ENCODE measurements around the gene ATP8A2. TPM values are rescaled to one million over a fixed set of nuclear protein-coding genes. Genes with fewer than 3 reads are reported as not detected.

ATP8A2 gene
- total RNA-seq, 2 donors from 2014 or later: 0.08 to 0.19 TPM

DNA sequence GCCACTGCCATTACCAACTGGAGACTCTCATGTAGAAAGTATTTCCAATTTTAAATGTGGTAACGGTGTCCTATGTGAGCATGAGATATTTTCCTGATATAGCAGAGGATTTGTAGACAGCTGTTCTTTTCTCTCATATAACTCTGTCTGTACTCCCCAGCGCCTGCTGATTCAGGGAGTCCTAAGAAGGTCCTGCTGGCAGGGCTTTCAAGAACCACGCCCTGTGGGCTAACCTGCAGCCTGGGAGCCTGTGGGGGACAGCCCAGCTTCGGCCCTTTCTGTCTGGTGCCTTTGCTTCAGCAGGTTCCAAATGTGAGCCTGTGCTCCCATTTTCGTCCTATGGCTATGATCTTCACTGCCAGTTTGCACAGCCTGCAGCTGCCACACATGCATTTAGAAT lies 316.8 kb downstream of the ATP8A2 start:
- Histone ChIP-seq H3K36me3 (no peaks in the 10 kb centered on the region), H3K4me3 (no peak overlapping the region), H3K27ac (no peak overlapping the region), H3K27me3 (no peaks in the 10 kb centered on the region), H3K9me3 (no peaks in the 10 kb centered on the region), H3K4me1 (peaks cover 0 to 11% of the 10 kb centered on the region in 2 donors)
- DNase-seq (ENCODE audit: low spot score): no peak
- TF ChIP-seq, protein P1, sequence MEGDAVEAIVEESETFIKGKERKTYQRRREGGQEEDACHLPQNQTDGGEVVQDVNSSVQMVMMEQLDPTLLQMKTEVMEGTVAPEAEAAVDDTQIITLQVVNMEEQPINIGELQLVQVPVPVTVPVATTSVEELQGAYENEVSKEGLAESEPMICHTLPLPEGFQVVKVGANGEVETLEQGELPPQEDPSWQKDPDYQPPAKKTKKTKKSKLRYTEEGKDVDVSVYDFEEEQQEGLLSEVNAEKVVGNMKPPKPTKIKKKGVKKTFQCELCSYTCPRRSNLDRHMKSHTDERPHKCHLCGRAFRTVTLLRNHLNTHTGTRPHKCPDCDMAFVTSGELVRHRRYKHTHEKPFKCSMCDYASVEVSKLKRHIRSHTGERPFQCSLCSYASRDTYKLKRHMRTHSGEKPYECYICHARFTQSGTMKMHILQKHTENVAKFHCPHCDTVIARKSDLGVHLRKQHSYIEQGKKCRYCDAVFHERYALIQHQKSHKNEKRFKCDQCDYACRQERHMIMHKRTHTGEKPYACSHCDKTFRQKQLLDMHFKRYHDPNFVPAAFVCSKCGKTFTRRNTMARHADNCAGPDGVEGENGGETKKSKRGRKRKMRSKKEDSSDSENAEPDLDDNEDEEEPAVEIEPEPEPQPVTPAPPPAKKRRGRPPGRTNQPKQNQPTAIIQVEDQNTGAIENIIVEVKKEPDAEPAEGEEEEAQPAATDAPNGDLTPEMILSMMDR (IDR thresholded peaks at IDR 0.05): no peak

DNA sequence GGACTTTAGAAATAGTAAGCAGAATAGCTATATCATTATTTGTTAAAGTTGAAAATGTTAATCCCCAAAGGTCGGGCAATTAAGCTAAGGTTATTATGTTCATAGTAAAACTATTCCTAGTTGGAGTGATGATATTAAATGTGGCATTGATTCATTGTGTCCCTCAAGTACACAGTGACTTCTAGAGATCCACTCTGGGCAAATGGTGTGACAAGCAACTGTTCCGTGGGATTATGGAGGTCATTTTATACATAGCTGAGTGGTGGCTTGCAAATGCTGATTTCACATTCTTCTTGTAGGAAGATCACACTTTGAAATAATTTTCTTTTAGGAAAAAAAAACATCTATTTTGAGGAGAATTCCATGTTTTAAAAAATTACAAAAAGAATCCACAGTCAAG lies 317.8 kb downstream of the ATP8A2 start:
- no peak for DNase-seq (ENCODE audit: low spot score)
- no peaks in the 10 kb centered on the region for H3K9me3 ChIP-seq
- no peak overlapping the region for H3K27ac ChIP-seq
- H3K4me1 ChIP-seq: peaks cover 0 to 11% of the 10 kb centered on the region in 2 donors
- H3K4me3 ChIP-seq: no peak overlapping the region
- H3K36me3 ChIP-seq: no peaks in the 10 kb centered on the region
- TF ChIP-seq, protein P1 (IDR thresholded peaks at IDR 0.05): no peak
- H3K27me3 ChIP-seq: no peaks in the 10 kb centered on the region

DNA sequence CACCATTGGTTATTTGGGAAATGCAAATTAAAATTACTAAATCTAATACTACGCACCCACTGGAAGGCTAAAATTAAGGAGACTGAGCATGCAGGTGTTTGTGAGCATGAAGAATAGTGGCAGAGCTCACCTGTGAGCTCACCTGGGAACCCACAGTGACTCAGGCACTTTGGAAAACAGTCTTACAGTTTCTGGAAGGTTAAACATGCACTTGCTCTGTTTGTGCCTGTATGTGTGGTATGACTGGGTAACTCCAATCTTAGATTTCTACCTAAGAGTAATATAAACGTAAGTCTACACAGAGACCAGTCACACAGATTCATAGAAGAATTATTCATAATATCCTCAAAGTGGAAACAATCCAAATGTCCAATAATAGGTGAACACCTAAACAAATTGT lies 318.8 kb downstream of the ATP8A2 start:
- Histone ChIP-seq H3K27me3 (no peaks in the 10 kb centered on the region), H3K36me3 (no peaks in the 10 kb centered on the region), H3K9me3 (no peaks in the 10 kb centered on the region), H3K4me1 (peaks cover 0 to 11% of the 10 kb centered on the region in 2 donors), H3K4me3 (no peak overlapping the region), H3K27ac (no peak overlapping the region)
- DNase-seq (ENCODE audit: low spot score): no peak
- TF ChIP-seq, protein P1 (IDR thresholded peaks at IDR 0.05): no peak

DNA sequence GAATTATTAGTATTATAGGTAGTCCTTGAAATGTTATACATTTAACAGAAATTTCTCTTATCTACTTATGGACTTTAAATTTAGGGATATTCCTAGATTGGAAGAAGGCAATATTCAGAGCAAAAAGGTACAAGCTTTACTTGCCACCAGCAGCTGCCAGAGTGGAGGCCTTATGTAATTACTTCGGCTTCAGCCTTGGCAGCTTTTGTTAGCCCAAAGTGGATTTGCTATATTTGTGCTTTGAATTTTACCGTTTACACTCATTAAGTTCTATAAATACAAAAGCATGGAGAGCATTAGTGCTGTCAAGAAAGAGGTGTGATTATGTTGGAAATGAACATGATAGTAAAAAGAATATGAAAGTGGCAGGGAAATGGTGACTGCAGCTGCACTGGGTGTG lies 319.9 kb downstream of the ATP8A2 start:
- H3K4me3 ChIP-seq: no peak overlapping the region
- H3K27me3 ChIP-seq: no peaks in the 10 kb centered on the region
- no peaks in the 10 kb centered on the region for H3K9me3 ChIP-seq
- no peaks in the 10 kb centered on the region for H3K36me3 ChIP-seq
- H3K27ac ChIP-seq: no peak overlapping the region
- TF ChIP-seq, protein P1 (IDR thresholded peaks at IDR 0.05): no peak
- DNase-seq (ENCODE audit: low spot score): no peak
- peaks cover 0 to 11% of the 10 kb centered on the region in 2 donors for H3K4me1 ChIP-seq

DNA sequence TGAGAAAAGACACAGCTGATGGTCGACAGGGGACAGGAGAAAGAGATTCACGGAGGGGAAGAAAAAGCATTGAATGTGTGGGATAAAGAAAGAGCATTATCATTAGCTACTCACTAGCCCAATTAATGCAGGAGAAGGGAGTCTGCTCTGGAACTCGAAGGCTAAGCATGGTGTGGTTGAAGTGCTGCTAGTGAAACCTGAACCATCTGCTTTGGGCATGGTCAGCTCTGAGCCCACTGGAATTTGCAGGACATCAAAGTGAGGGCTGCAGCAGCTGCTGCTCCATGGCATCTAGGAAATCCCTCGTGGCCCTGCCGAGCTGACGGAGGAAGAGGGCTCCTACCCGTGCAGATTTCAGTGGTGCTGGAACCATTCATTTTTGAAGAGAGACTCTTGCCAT lies 320.3 kb downstream of the ATP8A2 start:
- Histone ChIP-seq H3K27me3 (no peaks in the 10 kb centered on the region), H3K4me1 (peaks cover 0 to 10% of the 10 kb centered on the region in 2 donors), H3K4me3 (no peak overlapping the region), H3K36me3 (no peaks in the 10 kb centered on the region), H3K27ac (no peak overlapping the region), H3K9me3 (no peaks in the 10 kb centered on the region)
- TF ChIP-seq, protein P1 (IDR thresholded peaks at IDR 0.05): no peak
- DNase-seq (ENCODE audit: low spot score): no peak

DNA sequence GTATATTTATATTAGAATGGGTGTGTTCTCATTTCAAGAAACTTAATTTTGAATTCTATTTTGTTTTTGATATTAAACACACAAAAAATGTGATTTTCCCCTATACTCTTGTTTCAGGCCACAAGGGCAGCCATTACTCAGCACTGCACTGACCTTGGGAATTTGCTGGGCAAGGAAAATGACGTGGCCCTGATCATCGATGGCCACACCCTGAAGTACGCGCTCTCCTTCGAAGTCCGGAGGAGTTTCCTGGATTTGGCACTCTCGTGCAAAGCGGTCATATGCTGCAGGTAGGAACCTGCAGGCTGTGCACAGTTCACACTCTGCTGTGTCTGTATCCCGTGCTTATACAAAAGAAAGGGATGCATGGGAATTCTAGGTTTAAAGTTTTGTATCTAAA lies 327.3 kb downstream of the ATP8A2 start:
- TF ChIP-seq, protein P1 (IDR thresholded peaks at IDR 0.05): no peak
- Histone ChIP-seq H3K9me3 (no peaks in the 10 kb centered on the region), H3K4me3 (no peak overlapping the region), H3K27ac (no peak overlapping the region), H3K4me1 (no peaks in the 10 kb centered on the region), H3K36me3 (no peaks in the 10 kb centered on the region), H3K27me3 (no peaks in the 10 kb centered on the region)
- no peak for DNase-seq (ENCODE audit: low spot score)
